Frontal cortex (tissue), 4 donors: ENCODE results near the gene GNLY. TPM values are rescaled to one million over a fixed set of nuclear protein-coding genes. Genes with fewer than 3 reads are reported as not detected.
"Not testable (repeated sequence)": the region's sequence is repeated elsewhere in the genome, so short reads cannot be mapped to it uniquely, and the experiment has no call there.

Source experiments
- DNase-seq, 2 donors: peaks; one replicate each; pipeline ENCODE4 v3.0.0; 2012; ENCODE audit warnings: low spot score in 2 of 2
- FAIRE-seq: peaks from 2 replicates; lab custom pipeline; 2012; peaks lifted over from hg19 to GRCh38; lab: Jason Lieb, UNC
- total RNA-seq: library from RNA; depleted of rRNA; stranded (reverse); fragments of >200 nt; gene quantifications from one replicate; pipeline ENCODE4 v1.2.3, GENCODE V29; 2014
- donor health status: control.
- donor health status: control.
- donor health status: control.

The GNLY gene
- total RNA-seq, 1 donor from 2014 or later = not detected

DNA sequence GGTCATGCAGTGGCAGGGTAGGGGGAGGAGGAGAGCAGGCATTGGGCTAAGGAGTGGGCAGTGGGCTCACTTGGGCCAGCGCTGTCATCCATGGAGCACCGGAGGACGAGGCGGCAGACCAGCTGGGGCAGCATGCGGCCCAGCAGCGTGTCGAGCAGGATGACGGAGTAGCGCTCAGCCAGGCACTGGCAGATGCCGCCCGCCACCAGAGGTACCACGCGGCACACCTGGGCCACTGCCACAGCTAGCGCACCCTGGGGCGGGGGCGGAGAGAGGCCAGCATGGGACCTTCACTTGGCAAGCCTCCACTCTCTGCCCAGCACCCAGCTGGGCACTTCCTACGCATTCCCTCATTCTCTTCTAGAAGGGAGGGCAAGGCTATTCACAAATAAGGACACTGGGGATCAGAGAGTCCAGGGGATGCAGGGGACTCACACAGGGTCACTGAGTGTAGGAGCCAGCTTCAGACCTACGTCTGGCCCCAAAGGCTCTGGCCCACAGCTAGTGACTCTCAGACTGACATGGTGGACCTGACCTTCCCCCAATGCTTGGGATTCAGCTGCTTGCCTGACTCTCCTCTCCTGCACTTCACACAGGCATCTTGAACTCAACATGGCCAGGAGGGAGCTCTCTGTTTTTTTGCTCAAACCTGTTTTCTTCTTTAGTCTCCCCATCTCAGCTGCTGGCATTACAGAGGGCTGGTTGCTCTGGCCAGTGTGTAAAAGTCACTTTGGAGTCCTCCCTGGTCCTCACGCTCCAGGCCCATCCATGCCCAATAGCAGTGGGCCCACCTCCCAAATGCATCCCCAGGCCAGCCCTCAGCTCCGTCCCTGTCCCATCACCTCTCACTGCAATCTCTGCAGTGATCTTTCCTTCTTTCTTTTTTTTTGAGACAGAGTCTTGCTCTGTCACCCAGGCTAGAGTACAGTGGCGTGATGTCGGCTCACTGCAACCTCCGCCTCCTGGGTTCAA is 30.3 kb upstream of the GNLY start:
- no peak for FAIRE-seq

DNA sequence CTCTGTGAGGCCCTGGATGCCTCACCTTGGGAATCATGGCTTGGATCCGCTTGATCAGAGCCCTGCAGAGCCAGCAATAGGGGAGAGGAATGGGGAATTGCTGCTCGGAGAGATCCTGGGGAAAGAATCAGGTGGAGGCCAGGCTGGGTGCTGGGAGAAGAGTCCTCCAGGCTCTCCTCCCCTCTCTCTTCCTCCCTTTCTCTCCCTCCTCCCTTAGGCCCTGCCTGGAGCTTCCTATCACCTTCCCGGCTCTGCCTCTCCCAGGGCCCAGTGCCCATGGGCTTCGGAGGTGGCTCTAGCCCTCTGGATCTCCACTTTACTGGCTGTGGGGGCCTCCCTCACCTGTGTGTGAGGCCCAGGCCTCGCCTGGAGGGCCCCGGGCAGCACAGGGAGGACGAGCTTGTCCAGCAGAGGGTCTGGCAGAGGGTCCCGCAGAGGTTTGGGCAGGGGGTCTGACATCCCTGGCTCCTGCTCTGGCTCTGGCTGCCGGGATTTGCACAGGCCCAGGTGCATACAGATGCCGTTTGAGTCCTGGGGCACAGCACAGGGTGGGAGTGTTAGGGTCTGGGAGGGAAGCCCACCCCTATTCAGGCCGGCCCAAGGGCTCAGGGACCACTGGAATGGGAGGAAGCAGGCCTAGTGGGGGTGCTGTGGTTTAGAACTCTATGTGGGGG is 28.8 kb upstream of the GNLY start:
- DNase-seq (no peak), FAIRE-seq (no peak)

More for the DNA sequence above, 30.3 kb upstream of the GNLY start:
- DNase-seq = no peak

DNA sequence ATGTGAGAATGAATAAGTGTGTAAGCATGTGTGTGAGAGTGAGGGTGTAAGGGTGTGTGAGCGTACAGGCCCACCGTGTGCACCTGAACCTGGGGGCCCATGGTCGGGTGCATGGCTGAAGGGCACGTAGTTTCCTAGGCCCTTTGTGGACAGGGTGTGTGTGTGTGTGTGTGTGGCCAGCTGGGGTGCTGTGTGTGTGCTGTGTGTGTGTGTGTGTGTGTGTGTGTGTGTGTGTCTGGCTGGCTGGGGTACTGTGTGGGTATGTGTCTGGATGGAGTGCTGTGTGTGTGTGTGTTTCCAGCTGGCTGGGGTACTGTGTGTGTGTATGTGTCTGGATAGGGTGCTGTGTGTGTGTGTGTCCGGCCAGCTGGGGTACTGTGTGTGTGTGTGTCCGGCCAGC is 28.1 kb upstream of the GNLY start:
- FAIRE-seq (no peak), DNase-seq (no peak)

DNA sequence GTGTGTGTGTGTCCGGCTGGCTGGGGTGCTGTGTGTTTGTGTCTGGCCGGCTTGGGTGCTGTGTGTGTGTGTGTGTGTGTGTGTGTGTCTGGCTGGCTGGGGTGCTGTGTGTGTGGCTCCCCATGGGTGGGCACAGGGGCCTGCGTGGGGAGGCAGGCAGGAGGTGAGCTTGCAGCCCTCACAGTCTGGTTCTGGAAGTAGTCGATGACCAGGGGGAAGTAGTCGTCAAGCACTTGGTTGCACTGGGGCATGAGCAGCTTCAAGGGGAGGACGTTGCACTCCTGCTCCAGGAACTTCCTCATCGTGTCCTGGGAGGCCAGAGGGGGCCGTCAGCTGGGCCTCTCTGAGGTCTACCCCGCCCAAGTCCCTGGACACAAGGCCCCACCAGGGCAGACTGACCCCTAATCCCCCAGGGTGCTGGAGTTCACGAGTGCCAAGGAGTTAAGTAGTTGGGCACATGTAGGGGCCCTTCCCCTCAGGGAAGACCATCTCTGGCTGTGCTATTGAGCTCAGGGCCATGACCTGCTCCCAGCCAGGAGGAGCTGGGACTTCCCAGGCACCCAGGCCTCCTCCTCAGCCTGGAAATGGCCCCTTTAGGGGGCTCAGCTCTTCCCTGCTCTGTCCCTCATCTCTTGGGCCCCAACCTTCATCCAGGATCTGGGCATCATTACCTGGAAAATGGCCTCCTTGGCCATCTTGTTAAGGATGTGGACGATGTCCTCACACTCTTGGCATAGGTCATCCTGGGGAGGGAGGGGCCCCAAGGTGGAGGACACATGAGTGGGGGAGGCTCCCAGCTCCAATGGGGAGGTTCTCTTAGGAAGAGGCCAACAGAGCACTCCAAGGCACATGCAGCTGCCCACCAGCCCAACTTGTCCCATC is 27.5 kb upstream of the GNLY start:
- no peak for FAIRE-seq
- DNase-seq = no peak

DNA sequence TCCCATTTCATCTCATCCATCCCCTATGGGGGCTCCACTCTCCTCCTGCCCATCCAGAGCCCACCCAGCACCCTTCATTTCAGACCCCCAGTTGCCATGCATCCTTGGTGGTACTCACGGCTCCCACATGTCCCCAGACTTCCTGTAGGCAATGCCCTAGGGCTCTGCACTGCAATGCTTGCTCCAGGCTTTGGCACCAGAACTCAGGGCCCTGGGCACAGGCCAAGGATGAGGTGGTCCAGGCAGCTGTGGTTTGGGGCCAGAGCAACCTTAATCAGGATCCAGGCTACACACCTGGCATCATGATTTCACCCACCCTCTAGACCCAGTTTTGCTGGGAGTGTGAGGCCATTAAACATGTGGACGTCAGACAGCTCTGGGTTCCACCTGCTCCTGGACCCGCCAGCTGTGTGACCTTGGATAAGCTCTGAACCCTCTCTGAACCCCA is 26.6 kb upstream of the GNLY start:
- no peak for DNase-seq
- FAIRE-seq = no peak

DNA sequence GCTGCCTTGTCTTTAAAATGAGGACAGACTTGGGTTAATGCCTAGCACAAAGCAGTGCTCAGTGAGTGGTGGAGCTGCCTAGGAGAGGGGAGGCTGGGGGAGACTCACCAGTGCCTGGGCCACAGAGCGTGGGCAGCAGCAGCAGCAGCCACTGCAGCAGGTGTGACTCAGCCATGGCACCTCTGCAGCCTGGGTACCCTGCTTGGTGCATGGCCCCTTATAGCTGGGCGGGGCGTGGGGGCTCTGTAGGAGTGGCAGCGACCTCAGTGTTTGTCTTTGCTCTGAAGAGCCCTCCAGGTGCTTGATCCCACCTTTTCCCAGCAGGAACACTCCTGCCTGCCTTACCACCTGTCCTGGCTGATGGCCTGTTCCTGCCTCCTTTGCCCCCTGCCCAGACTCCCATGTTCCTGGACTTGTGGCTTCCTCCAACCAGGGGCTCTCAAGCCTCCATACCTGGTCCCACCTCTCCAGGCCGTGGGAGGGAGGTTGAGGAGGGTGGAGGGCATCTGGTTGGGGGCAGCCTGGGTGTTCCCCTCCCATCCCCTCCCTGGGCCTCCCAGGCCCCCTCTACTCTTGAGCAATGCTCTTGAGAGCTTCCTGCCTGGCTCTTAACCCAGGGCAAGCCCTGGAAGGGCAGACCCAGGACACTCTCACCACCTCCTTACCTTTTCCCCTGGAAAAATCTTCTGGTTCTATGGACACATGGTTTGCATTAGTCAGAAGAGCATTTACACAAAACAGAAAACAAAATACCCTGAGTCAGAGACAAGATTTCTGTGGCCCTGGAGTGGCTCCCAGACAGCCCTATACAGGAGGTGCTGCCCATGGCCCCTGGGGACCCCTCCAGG is 25.9 kb upstream of the GNLY start, which contains the start of gene SFTPB:
Gene SFTPB, minus strand, starts transcription at position 191 of the 848 bp plus-strand sequence. Its CDS starts 16 bp downstream, at position 175.
- no peak for FAIRE-seq

DNA sequence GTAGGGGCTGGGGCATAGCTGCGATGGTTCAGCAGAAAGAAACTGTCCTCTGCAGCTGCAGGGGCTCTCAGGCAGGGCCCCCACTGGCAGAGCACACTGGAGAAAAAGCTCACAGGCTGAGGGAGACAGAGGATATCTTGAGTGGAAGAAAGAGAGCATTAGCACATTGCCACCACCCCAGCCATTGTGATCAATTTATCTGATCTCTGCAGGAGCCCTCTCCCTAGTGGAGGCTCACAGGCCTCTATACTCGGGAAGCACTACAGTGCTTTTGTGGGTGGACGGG is 25.4 kb upstream of the GNLY start:
- DNase-seq (no peak), FAIRE-seq (no peak)

More for the DNA sequence above, 25.9 kb upstream of the GNLY start, which contains the start of gene SFTPB:
- DNase-seq = no peak

DNA sequence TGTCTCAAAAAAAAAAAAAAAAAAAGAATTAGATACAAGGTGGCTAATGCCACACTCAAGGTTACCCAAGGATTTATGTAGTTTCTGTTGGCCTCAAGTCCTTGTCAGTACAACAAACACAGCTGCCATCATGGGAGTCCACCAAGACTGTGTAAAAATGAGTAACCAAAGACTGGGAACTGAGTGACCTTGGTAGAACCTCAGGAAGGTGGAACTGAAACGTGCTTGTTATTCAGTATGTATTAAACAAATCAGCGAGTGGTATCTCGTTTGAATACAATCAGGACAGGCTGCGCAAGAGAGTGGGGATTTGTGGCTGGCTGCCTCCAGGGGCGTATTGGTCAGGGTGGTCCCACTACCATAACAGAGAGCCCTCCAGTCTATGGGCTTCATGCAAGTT is 24.6 kb upstream of the GNLY start:
- no peak for FAIRE-seq

DNA sequence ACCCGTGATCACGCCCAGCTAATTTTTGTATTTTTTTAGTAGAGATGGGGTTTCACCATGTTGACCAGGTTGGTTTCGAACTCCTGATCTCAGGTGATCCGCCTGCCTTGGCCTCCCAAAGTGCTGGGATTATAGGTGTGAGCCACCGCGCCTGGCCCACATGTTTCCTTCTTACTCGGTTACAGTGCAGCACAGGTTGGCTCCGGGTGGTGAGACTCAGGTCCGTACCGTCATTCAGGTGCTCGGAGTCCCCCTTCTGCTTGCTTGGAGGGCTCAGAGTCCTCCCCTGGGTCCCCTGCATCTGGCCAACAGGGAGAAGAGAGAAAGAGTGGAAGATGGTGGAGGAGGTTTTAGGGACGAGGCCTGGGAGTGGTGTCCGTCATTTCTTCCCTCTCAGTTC is 23.7 kb upstream of the GNLY start:
- not testable (repeated sequence) for FAIRE-seq, DNase-seq

More for the DNA sequence above, 24.6 kb upstream of the GNLY start:
- no peak for DNase-seq

DNA sequence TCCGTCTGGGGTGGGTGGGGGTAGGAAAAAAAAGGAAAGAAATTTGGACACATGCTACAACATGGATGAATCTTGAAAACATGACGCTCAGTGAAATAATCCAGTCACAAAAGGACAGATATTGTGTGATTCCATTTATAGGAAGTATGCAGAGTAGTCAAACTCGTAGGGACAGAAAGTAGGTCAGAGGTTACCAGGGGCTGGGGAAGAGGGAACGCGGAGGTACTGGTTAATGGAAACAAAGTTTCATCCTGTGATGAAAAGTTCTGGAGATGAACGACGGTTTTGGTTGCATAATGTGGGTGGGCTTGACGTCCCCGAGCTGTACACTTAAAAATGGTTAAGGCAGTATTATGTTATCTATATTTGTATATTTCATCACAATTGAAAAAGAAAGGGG is 21.7 kb upstream of the GNLY start:
- no peak for FAIRE-seq
- DNase-seq = no peak

DNA sequence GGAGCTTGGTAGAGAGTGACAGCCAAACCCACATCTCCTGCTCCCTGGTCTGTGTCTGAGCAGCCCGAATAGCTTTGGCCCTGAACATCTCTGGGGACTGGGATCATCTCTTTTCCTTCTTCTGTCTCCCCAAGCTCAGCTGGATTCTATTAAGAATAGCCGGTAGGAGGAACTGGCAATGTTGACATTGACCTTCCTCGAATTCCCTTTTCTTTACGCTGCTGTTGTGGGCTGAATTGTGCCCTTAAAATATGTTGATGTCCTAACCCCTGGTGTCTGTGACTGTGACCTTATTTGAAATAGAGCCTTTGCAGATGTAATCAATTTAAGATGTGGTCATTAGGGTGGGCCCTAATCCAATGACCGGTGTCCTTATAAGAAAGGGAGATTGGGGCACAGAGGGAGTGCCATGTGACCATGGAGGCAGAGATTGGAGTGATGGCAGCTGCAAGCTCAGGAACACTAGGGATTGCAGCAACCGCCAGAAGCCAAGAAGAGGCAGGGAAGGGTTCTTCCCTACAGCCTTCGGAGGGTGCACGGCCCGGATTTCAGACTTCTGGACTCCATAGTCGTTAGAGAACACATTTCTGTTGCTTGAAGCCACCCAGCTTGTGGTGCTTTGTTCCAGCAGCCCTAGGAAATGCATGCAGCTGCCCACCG is 20.3 kb upstream of the GNLY start:
- FAIRE-seq = no peak
- DNase-seq = no peak

DNA sequence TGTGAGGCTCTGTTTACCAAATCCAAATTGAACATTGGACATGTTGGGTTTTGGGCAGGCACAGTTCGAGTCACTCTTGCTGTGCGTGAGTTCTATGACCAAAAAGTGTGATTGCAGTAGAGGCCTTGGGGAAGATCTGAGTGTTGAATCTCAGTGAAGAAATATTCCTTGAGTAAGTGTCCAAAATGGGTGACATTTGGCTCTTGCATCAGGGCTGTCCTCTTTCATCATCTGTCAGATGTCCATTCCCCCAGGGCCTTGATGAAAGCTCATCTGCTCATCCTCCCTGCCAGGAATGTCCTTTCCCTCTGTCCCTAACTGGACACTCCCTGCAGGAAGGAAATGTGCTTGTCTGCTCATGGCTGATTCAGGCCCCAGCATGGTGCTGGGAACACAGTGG is 19.7 kb upstream of the GNLY start:
- no peak for DNase-seq
- FAIRE-seq = no peak

DNA sequence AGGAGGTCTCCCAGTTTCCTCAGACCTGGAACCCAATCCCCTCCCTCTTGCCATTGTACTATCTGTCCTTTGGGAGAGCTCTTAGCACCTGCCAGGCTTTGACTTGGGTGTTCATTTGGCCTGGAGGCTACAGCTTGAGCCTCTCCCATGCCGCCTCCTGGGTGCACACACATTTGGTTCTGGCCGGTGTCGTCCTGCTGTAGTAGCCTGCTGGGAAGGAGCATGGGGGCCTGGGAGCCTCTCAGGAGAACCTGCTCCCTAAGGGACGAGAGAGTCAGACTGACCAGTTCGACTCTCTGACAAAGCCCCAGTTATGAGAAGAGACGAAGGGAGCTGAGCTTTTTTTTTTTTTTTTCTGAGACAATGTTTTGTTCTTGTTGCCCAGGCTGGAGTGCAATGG is 18.7 kb upstream of the GNLY start:
- FAIRE-seq = no peak
- no peak for DNase-seq

DNA sequence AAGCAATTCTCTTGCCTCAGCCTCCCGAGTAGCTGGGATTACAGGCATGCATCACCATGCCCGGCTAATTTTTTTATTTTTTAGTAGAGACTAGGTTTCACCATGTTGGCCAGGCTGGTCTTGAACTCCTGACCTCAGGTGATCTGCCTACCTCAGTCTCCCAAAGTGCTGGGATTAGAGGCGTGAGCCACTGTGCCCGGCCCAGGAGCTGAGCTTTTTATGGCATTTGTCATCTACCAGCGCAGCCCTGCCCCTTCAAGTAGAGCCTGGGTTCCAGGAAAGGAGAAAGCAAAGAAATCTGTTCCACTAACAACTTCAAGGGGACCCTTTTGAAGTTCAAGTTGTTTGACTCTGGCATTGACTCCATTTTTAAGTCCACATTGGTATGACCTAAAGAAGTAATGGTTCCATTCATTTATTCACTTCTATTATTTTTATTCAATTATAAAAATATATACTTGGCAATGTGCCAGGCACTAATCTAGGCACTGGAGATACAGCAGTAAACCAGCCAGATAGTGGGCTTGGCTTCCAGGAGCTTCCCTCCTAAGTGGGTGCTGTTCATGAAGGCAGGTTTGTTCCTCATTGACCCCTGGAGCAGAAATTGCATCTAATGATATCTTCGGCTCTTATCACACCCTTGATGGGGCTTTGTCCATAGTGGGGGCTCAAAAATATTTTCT is 18.2 kb upstream of the GNLY start:
- DNase-seq (no peak), FAIRE-seq (no peak)

DNA sequence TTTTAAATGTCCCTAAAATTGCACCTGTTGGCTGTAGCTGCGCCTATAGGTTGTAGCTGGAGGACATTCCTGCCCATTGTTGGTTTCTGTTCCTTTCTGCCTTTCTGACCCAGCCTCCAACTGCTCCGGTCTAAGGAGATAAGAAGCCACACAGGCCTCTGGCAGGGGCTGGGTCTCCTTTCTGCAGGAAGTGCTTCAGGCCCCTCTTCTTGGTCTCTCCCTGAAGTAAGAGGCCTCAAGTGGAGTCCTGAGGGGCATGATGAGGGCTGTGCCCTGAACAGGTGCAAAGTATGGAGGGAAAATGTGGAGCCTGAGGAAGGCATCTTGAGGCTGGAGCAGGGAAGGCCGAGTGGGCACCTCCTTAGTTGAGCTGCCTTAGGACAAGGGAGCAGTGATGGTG is 15.8 kb upstream of the GNLY start:
- no peak for DNase-seq
- no peak for FAIRE-seq

DNA sequence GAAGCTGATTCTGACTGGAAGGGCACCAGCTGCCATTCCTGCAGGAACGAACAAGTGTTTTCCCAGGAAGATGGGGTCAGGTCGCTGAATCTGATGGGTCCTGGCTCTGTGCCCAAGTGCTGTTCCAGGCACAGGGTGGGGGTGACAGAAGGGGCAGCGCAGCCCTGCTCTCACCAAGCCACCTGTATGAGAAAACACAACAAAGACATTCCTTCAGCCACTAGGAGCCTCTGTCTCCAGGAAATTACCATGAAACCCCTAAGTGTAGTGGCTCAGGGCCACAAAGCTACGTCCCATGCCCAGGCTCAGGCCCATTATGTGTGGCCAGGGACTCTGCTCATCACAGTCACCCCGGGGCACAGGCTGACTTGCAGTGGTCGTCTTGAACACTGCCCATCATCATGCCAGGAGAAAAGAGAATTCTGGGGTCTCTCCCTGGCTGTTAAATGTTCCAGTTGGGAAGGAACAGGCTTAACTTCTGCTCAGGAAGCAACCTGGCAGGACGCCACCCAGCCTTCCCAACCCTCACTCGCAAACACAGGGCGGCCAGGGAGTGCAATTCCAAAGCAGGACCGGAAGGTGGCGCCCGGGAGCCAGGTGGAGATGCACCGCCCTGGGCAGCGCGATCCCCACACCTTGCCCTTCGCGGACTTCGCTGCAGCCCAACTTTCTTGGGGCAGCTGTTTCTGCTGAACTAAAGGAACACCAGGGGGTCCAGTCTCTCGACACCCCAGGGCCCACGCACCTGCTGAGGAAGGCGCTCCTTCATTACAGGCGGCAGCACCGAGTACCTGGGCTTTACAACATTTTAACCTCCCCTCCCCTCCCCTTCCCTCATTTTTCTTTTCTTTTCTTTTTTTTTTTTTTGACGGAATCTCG is 15.1 kb upstream of the GNLY start:
- no peak for FAIRE-seq
- peak; percentile 46 to 82 for DNase-seq

DNA sequence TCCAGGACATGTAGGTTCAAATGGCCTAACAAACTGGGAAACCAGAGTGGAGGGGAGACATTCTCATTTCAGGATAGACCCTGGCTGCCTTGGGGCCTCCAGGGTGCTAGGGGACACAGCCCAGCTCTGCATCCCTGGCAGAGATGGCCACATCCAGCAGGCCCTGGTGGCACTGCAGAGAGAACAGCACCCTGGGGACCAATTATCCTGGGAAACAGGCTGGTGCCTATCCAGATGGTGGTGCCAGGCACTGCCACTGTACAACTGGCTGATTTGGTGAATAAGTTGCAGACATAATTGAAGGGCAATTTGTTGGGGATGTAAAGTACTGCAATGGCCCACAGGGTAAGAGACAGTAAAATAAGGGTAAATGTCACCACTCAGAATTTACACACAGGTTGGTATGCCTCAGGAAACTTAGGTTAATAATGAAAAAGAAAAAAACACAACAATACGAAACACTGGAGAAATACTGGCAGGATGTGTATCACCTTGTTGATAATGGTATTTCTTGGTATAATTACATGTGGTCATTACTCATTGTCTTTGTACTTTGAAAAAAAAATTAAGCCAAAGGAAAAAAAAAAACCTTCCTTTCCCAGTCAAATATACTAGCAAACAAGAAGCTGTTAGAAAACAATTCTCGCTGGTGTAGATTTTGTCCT is 13.3 kb upstream of the GNLY start:
- FAIRE-seq = no peak
- no peak for DNase-seq
